HepG2 (cell line): ENCODE data around the gene PDE3B. TPM values are rescaled to one million over a fixed set of nuclear protein-coding genes. Genes with fewer than 3 reads are reported as not detected.

Experiments
- ELF4 ChIP-seq: sonication (generic); formaldehyde crosslinking; IDR thresholded peaks from 2 replicates; pipeline ENCODE4 v1.5.0; 2020; ENCODE audit warnings: missing genetic modification reagents, mild to moderate bottlenecking, moderate library complexity, borderline replicate concordance
- ETS1 ChIP-seq: sonication (generic); formaldehyde crosslinking; IDR thresholded peaks from 2 replicates; pipeline ENCODE4 v1.4.0; 2020; ENCODE audit warnings: missing genetic modification reagents
- MIER2 ChIP-seq: IDR thresholded peaks from 2 replicates; pipeline ENCODE4 v1.6.1; 2016; ENCODE audit warnings: missing biosample characterization, missing genetic modification reagents
- MTA3 ChIP-seq: sonication (generic); formaldehyde crosslinking; IDR thresholded peaks from 2 replicates; pipeline ENCODE4 v1.4.0; 2020; ENCODE audit warnings: missing genetic modification reagents
- RCOR2 ChIP-seq: IDR thresholded peaks from 2 replicates; pipeline ENCODE4 v1.6.1; 2016; ENCODE audit warnings: missing biosample characterization, missing genetic modification reagents
- RELA ChIP-seq: sonication (generic); formaldehyde crosslinking; IDR thresholded peaks from 2 replicates; pipeline ENCODE4 v1.4.0; 2020; ENCODE audit warnings: missing genetic modification reagents
- REXO4 ChIP-seq: sonication (generic); formaldehyde crosslinking; IDR thresholded peaks from 2 replicates; pipeline ENCODE4 v1.8.0; 2022; ENCODE audit warnings: missing genetic modification reagents, mild to moderate bottlenecking, borderline replicate concordance
- STAG1 ChIP-seq: sonication (generic); formaldehyde crosslinking; IDR thresholded peaks from 2 replicates; pipeline ENCODE4 v1.4.0; 2020; ENCODE audit warnings: missing genetic modification reagents
- TFAP4 ChIP-seq: sonication (generic); IDR thresholded peaks from 2 replicates; pipeline ENCODE4 v1.6.1; 2016; ENCODE audit warnings: low read depth, borderline replicate concordance
- TP53 ChIP-seq: sonication (generic); formaldehyde crosslinking; conservative IDR thresholded peaks from 2 replicates; pipeline ENCODE4 v1.4.0; 2020; ENCODE audit warnings: missing genetic modification reagents
- ZFX ChIP-seq: sonication (generic); formaldehyde crosslinking; IDR thresholded peaks from 2 replicates; pipeline ENCODE4 v1.4.0; 2020; ENCODE audit warnings: mild to moderate bottlenecking, low read depth, missing genetic modification reagents, moderate library complexity
- ZNF224 ChIP-seq: sonication (generic); formaldehyde crosslinking; IDR thresholded peaks from 2 replicates; pipeline ENCODE4 v1.5.0; 2020; ENCODE audit warnings: mild to moderate bottlenecking, missing genetic modification reagents
- ZNF33B ChIP-seq: sonication (generic); formaldehyde crosslinking; IDR thresholded peaks from 2 replicates; pipeline ENCODE4 v1.5.1; 2020; ENCODE audit warnings: mild to moderate bottlenecking, missing genetic modification reagents
- ZNF691 ChIP-seq: sonication (generic); formaldehyde crosslinking; IDR thresholded peaks from 2 replicates; pipeline ENCODE4 v1.4.0; 2020; ENCODE audit warnings: missing genetic modification reagents, low read depth, mild to moderate bottlenecking, borderline replicate concordance
- ZNF720 ChIP-seq: sonication (generic); formaldehyde crosslinking; IDR thresholded peaks from 2 replicates; pipeline ENCODE4 v1.4.0; 2020; ENCODE audit warnings: missing genetic modification reagents
- polyA plus RNA-seq, 8 experiments: library from polyadenylated mRNA; depleted of rRNA in 3 of 8; stranded (reverse) in 7 of 8; unstranded in 1 of 8; fragments of >200 nt; fragmentation: Illumina TruSeq in 4 of 8; extraction: Trizol in 4 of 8; gene quantifications; 2 replicates each; pipeline versions ENCODE4 v1.2.1 to v1.2.3, GENCODE V29; 2011 to 2016; ENCODE audit warnings: low read depth in 4 of 8, missing spikeins in 1 of 8, mixed read lengths in 1 of 8; ENCODE audit not compliant: insufficient read depth in 1 of 8
- total RNA-seq, 5 experiments: library from RNA; depleted of rRNA; stranded (reverse); fragments of >200 nt; fragmentation: Illumina TruSeq; extraction: Trizol; gene quantifications; 2 replicates each; pipeline ENCODE4 v1.2.3, GENCODE V29; 2016; ENCODE audit warnings: low read depth in 1 of 5
- TF ChIP-seq, protein P1 (sequence below): sonication (generic); formaldehyde crosslinking; IDR thresholded peaks from 2 replicates; pipeline ENCODE4 v1.8.1; 2022; ENCODE audit warnings: mild to moderate bottlenecking, missing genetic modification reagents
- TF ChIP-seq, protein P2 (sequence below): sonication (generic); formaldehyde crosslinking; conservative IDR thresholded peaks from 2 replicates; pipeline ENCODE4 v1.4.0; 2020; ENCODE audit warnings: missing genetic modification reagents
- TF ChIP-seq, protein P3 (sequence below): IDR thresholded peaks from 2 replicates; pipeline ENCODE4 v1.6.1; 2018; ENCODE audit warnings: missing genetic modification reagents, mild to moderate bottlenecking, missing compliant biosample characterization
- TF ChIP-seq, protein P4 (sequence below): sonication (generic); formaldehyde crosslinking; IDR thresholded peaks from 2 replicates; pipeline ENCODE4 v1.5.1; 2020; ENCODE audit warnings: missing genetic modification reagents, mild to moderate bottlenecking, borderline replicate concordance

PDE3B gene
- total and polyA plus RNA-seq, 2 of the 13 experiments (the other 11 are each of a cell fraction or from before 2014, with no cell fraction given) = 14.1 to 26.5 TPM

DNA sequence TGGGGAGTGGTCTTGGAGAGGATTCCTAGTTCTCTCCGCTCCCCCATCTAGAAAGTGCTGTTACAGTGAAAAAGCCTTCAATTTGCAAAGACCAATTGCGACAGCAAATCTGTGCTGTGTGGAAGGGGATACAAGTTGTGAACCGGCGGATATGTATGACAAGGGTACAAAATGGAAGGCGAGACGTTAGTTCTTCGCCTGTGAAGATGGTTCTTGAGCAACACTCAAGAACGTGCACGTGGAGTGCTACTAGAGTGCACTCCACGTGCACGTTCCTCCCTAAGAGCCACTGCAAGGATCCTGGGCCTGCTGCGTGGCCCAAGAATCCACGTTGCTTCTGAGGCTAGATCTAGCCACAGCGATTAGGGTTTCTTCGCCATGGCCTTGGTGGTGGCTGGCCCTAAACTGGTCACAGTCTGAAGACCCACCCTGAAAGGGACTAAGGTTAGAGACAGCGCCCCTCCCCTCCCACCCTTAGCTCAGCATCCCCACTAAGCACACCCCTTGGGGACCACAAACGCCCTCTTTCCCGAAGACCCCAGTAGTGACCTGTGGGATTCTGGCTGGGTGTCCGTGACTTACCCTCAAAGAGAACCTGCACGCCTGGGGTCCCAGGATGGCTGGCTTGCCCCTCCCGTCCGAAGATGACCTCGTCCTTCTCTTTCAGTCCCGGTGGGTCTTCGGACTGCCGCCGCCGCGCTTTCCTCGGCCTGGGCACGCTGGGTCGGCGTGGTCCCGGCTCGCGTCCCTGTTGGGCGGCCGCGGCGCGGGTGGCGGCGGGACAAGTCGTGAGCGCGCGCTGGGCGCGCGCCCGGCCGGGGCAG is 519 bp upstream of the PDE3B start (continued):
- TF ChIP-seq, protein P1, sequence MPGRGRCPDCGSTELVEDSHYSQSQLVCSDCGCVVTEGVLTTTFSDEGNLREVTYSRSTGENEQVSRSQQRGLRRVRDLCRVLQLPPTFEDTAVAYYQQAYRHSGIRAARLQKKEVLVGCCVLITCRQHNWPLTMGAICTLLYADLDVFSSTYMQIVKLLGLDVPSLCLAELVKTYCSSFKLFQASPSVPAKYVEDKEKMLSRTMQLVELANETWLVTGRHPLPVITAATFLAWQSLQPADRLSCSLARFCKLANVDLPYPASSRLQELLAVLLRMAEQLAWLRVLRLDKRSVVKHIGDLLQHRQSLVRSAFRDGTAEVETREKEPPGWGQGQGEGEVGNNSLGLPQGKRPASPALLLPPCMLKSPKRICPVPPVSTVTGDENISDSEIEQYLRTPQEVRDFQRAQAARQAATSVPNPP (CRISPR knock-in tag) = 0 out of 2 replicates have a peak, but pooled peaks have one; percentile 15
- no peak for TF ChIP-seq TP53
- no peak for TF ChIP-seq RELA (CRISPR knock-in tag)
- no peak for TF ChIP-seq MTA3 (CRISPR knock-in tag)
- TF ChIP-seq ZFX (CRISPR knock-in tag) = peak; percentile 62
- TF ChIP-seq ZNF224 (CRISPR knock-in tag) = 0 out of 2 replicates have a peak, but pooled peaks have one; percentile 53
- TF ChIP-seq RCOR2 (CRISPR knock-in tag) = no peak
- TF ChIP-seq, protein P2, sequence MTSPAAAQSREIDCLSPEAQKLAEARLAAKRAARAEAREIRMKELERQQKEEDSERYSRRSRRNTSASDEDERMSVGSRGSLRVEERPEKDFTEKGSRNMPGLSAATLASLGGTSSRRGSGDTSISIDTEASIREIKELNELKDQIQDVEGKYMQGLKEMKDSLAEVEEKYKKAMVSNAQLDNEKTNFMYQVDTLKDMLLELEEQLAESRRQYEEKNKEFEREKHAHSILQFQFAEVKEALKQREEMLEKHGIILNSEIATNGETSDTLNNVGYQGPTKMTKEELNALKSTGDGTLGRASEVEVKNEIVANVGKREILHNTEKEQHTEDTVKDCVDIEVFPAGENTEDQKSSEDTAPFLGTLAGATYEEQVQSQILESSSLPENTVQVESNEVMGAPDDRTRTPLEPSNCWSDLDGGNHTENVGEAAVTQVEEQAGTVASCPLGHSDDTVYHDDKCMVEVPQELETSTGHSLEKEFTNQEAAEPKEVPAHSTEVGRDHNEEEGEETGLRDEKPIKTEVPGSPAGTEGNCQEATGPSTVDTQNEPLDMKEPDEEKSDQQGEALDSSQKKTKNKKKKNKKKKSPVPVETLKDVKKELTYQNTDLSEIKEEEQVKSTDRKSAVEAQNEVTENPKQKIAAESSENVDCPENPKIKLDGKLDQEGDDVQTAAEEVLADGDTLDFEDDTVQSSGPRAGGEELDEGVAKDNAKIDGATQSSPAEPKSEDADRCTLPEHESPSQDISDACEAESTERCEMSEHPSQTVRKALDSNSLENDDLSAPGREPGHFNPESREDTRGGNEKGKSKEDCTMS (CRISPR knock-in tag) = no peak
- no peak for TF ChIP-seq REXO4 (CRISPR knock-in tag)
- no peak for TF ChIP-seq TFAP4
- TF ChIP-seq, protein P3, sequence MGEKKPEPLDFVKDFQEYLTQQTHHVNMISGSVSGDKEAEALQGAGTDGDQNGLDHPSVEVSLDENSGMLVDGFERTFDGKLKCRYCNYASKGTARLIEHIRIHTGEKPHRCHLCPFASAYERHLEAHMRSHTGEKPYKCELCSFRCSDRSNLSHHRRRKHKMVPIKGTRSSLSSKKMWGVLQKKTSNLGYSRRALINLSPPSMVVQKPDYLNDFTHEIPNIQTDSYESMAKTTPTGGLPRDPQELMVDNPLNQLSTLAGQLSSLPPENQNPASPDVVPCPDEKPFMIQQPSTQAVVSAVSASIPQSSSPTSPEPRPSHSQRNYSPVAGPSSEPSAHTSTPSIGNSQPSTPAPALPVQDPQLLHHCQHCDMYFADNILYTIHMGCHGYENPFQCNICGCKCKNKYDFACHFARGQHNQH = peak; percentile 18; the same call in 1 of the 2 replicates
- TF ChIP-seq, protein P4, sequence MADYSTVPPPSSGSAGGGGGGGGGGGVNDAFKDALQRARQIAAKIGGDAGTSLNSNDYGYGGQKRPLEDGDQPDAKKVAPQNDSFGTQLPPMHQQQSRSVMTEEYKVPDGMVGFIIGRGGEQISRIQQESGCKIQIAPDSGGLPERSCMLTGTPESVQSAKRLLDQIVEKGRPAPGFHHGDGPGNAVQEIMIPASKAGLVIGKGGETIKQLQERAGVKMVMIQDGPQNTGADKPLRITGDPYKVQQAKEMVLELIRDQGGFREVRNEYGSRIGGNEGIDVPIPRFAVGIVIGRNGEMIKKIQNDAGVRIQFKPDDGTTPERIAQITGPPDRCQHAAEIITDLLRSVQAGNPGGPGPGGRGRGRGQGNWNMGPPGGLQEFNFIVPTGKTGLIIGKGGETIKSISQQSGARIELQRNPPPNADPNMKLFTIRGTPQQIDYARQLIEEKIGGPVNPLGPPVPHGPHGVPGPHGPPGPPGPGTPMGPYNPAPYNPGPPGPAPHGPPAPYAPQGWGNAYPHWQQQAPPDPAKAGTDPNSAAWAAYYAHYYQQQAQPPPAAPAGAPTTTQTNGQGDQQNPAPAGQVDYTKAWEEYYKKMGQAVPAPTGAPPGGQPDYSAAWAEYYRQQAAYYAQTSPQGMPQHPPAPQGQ = no peak
- TF ChIP-seq ZNF720 (CRISPR knock-in tag) = no peak
- peak; percentile 94; the same call in 1 of the 2 replicates for TF ChIP-seq ZNF33B
- TF ChIP-seq STAG1 (CRISPR knock-in tag) = no peak
- peak; percentile 49; the same call in 1 of the 2 replicates for TF ChIP-seq ZNF691 (CRISPR knock-in tag)
- no peak for TF ChIP-seq ELF4 (CRISPR knock-in tag)
- no peak for TF ChIP-seq MIER2 (CRISPR knock-in tag)
- TF ChIP-seq ETS1 (CRISPR knock-in tag) = peak; percentile 93; the same call in 1 of the 2 replicates
